CD4-positive, alpha-beta memory T cell (primary cell): ENCODE data around the gene TMEM182. TPM values are rescaled to one million over a fixed set of nuclear protein-coding genes. Genes with fewer than 3 reads are reported as not detected.

Source experiments
- CTCF ChIA-PET: fragments of 350-600 bp; sonication (Branson Sonifier 250); formaldehyde crosslinking; loops from one replicate; lab custom pipeline; 2021; ENCODE audit warnings: inconsistent platforms; ENCODE audit not compliant: partially characterized antibody; lab: Charles Lee
- POLR2A ChIA-PET: fragments of 350-600 bp; sonication (Branson Sonifier 250); formaldehyde crosslinking; loops from one replicate; lab custom pipeline; 2021; ENCODE audit not compliant: partially characterized antibody; lab: Charles Lee
- DNase-seq, 5 donors: peaks; one replicate each; pipeline versions ENCODE4 v3.0.0 to v3.0.0-alpha.2; 2020 to 2022; ENCODE audit warnings: mixed read lengths in 1 of 5
- H3K27ac ChIP-seq: one replicate; pipeline ENCODE4 v1.7.0; 2013; ENCODE audit warnings: low read depth, low read length
- H3K27me3 ChIP-seq: 2 replicates; pipeline ENCODE4 v1.7.0; 2013; ENCODE audit warnings: mild to moderate bottlenecking, low read length, moderate library complexity; ENCODE audit not compliant: insufficient read depth
- H3K36me3 ChIP-seq: 2 replicates; pipeline ENCODE4 v1.7.0; 2013; ENCODE audit warnings: mild to moderate bottlenecking, low read length, moderate library complexity; ENCODE audit not compliant: insufficient read depth
- H3K4me1 ChIP-seq: 2 replicates; pipeline ENCODE4 v1.7.0; 2013; ENCODE audit warnings: mild to moderate bottlenecking, low read length, moderate library complexity; ENCODE audit not compliant: insufficient read depth
- H3K4me3 ChIP-seq, 2 donors: one replicate each; pipeline ENCODE4 v1.7.0; 2013; ENCODE audit warnings: low read length in 2 of 2, mild to moderate bottlenecking in 1 of 2
- H3K9me3 ChIP-seq, 2 donors: one replicate each; pipeline ENCODE4 v1.7.0; 2013; ENCODE audit warnings: low read length in 2 of 2, control low read depth in 1 of 2; ENCODE audit not compliant: control insufficient read depth in 1 of 2
- H3K27ac Mint-ChIP-seq, 7 donors: one replicate each; pipeline ENCODE4 v1.8.0; 2020 to 2021; ENCODE audit warnings: mixed read lengths in 7 of 7, mild to moderate bottlenecking in 6 of 7, inconsistent platforms in 3 of 7, moderate library complexity in 3 of 7
- H3K27me3 Mint-ChIP-seq, 2 donors: one replicate each; pipeline ENCODE4 v1.8.0; 2020 to 2021; ENCODE audit warnings: mixed read lengths in 2 of 2
- H3K36me3 Mint-ChIP-seq, 2 donors: one replicate each; pipeline ENCODE4 v1.8.0; 2020 to 2021; ENCODE audit warnings: mixed read lengths in 2 of 2, inconsistent platforms in 1 of 2, mild to moderate bottlenecking in 1 of 2
- H3K4me1 Mint-ChIP-seq, 4 donors: one replicate each; pipeline ENCODE4 v1.8.0; 2020 to 2021; ENCODE audit warnings: mixed read lengths in 4 of 4, mild to moderate bottlenecking in 1 of 4
- H3K4me3 Mint-ChIP-seq, 8 donors: one replicate each; pipeline ENCODE4 v1.8.0; 2020 to 2021; ENCODE audit warnings: mixed read lengths in 8 of 8, mild to moderate bottlenecking in 7 of 8, moderate library complexity in 6 of 8, inconsistent platforms in 3 of 8
- H3K9me3 Mint-ChIP-seq, 8 donors: one replicate each; pipeline ENCODE4 v1.8.0; 2020 to 2021; ENCODE audit warnings: mixed read lengths in 8 of 8, mild to moderate bottlenecking in 5 of 8, inconsistent platforms in 3 of 8, moderate library complexity in 1 of 8
- intact Hi-C: fragments of 100-400 bp; cut with micrococcal nuclease; formaldehyde crosslinking; loops from one replicate; pipeline ENCODE4 v1.15.1; 2023
- polyA plus RNA-seq, 2 donors: library from polyadenylated mRNA; unstranded; fragments of 300-500 nt; fragmentation: Illumina TruSeq; gene quantifications; one replicate each; pipeline ENCODE4 v1.2.3, GENCODE V29; 2021
- total RNA-seq, 2 experiments: library from RNA; stranded (reverse); gene quantifications; one replicate each; pipeline ENCODE4 v1.2.3, GENCODE V29; 2021

The TMEM182 gene
- total and polyA plus RNA-seq, 4 experiments from 2014 or later = 3.9 to 6.4 (median 5.1) TPM

DNA sequence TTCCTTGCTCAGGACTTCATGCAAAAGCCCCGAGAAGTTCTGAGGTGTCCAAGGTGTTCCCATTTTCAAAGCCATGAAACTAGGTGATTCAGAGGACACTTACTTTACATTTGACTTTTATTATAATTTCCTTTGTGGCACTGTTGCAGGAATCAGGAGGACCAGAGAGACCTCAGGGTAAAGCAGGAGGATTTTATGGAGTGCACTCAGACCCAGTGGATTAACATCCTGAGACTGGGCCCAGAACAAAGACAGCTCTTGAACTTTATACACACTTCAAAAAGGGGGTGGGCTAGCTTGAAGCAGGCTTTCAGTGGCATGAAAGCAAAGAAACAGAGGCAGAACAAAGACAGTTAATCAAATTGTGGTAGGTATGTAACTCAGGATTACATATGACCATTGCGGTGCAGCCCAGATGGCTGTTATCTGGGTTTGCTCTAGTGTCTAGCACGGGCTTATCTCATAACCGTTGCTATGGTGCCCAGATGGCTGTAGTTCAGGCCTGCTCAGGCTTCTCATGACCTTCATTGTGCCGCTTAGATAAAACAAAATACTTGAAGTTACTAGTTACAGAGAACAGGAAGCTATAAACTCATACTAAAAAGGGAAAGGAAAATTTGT lies 39.4 kb downstream of the TMEM182 start:
- POLR2A ChIA-PET = no interaction called here
- CTCF ChIA-PET = interaction anchor here (0.7 kb wide), 1 partner anchor 48 kb away, joined by 3 read pairs; no protein-coding TSS in a partner anchor

DNA sequence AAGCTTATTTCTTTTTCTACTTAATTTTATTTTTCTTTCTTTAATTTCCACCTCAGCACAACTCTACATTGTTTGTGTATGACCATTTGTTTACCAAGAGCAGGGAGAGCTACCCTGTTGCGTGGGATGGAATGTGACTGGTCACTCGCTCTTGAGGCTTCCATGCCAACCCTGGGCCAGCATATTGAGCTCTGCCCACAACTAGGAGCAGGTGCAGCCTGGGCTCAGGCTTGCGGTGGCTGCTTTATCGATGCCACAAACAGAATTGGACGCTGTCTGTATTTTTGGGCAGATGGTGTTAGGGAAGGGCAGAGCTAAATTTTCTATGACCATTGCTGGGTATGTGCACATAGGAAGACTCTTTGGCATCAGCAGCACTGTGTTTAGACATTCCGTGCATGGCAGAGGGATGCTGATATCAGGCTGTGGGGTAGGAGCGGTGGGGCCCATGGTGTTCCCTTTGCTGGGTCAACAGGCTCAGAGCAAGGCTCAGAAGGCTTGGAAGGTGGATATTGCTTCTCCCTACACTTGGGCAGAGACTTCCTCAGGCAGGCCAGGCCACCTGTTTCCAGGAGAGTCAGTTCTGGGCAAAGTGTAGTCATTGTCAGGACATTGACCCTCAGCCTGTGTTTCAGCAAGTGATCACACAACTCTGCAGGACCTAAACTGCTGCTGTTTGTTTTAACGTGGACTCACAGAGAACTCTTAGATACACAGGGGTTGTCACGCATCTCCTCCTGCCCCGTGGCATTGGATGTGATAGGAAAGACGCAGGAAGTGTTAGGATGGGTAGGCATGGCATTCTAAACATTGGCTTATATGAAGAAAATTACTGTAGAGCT lies 40.2 kb downstream of the TMEM182 start:
- H3K4me3 ChIP-seq = no peak overlapping the region
- H3K9me3 ChIP-seq = peaks cover 0 to 27% of the 10 kb centered on the region in 2 donors
- ChIA-PET POLR2A (no interaction called here), CTCF (interaction anchor here (0.7 to 0.8 kb wide), 2 partner anchors 48 to 49 kb away, joined by 3 to 4 read pairs; no protein-coding TSS in a partner anchor)
- Mint-ChIP-seq H3K27ac (no peak overlapping the region), H3K27me3 (no peaks in the 10 kb centered on the region), H3K9me3 (peaks cover 7 to 51% (median 43%) of the 10 kb centered on the region in 8 donors), H3K4me3 (peak overlapping the region in 1 of 8 donors; percentile 44), H3K36me3 (peaks cover 43 to 45% of the 10 kb centered on the region in 2 donors), H3K4me1 (peaks cover 13 to 22% (median 15%) of the 10 kb centered on the region in 4 donors)
- H3K27me3 ChIP-seq = no peaks in the 10 kb centered on the region
- H3K27ac ChIP-seq = no peak overlapping the region
- H3K36me3 ChIP-seq = no peaks in the 10 kb centered on the region
- DNase-seq = no peak
- intact Hi-C loops = loop anchor here (5.0 kb wide), 1 partner anchor 65 kb away; a partner anchor contains a TSS
- H3K4me1 ChIP-seq = peaks cover 16% of the 10 kb centered on the region

More for the DNA sequence above, 39.4 kb downstream of the TMEM182 start:
- Mint-ChIP-seq H3K4me1 (peaks cover 13 to 22% (median 15%) of the 10 kb centered on the region in 4 donors), H3K27me3 (no peaks in the 10 kb centered on the region), H3K27ac (no peak overlapping the region), H3K36me3 (peaks cover 45 to 46% of the 10 kb centered on the region in 2 donors), H3K4me3 (no peak overlapping the region), H3K9me3 (peaks cover 7 to 51% (median 43%) of the 10 kb centered on the region in 8 donors)
- intact Hi-C loops = loop anchor here (5.0 kb wide), 1 partner anchor 64 kb away; a partner anchor contains a TSS
- Histone ChIP-seq H3K27me3 (no peaks in the 10 kb centered on the region), H3K4me3 (no peak overlapping the region), H3K36me3 (no peaks in the 10 kb centered on the region), H3K27ac (no peak overlapping the region), H3K9me3 (peaks cover 0 to 27% of the 10 kb centered on the region in 2 donors), H3K4me1 (peaks cover 16% of the 10 kb centered on the region)
- DNase-seq = no peak

DNA sequence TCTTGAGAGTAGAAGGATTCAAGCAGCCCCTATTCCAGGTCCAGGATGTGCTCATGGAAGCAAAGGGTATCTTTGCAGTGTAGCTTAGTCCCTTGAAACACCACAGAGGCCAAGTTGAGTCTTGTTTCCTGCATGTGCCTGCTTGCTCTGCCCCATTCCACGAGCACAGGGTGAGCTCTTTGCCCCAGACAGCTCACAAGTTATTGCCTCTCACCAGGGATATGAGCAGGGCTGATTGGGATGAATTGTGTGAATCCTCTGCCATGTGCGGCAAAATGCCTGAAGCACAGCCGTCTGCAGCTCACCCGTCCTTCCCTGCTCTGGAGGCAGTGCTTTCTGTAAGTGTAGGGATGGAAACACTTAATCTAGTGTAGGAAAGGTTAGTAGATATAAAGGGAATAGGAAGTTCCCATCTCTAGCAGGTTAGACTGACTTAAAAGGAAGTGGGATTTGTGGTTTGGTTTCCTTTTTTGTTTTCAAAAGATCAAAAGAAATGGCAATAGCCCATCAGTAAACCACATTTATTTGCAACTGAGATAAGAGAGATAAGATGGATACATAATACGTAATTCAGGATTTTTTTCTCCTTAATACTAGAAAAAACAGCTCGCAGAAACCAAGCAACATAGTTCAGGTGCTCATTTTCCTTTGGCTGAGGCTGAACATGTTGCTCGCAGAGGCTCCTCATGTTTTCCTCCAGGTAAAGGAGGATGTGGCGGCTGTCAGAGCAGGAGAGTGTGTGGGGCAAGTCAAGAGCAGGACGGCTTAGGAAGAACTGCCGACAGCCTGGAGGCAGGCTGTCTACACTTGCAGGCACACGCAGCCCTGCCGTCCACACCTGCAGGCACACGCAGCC lies 41.4 kb downstream of the TMEM182 start:
- H3K4me1 Mint-ChIP-seq = peaks cover 13 to 22% (median 15%) of the 10 kb centered on the region in 4 donors
- peak overlapping the region; percentile 14 to 76 (median 48) for H3K4me3 Mint-ChIP-seq
- intact Hi-C loops = loop anchor here (5.0 kb wide), 1 partner anchor 66 kb away; a partner anchor contains a TSS
- CTCF ChIA-PET = interaction anchor here (0.8 to 6.5 kb wide), 2 partner anchors 49 to 50 kb away, joined by 4 to 54 read pairs; no protein-coding TSS in a partner anchor
- Histone ChIP-seq H3K36me3 (no peaks in the 10 kb centered on the region), H3K4me1 (peaks cover 16% of the 10 kb centered on the region), H3K4me3 (no peak overlapping the region), H3K27ac (no peak overlapping the region), H3K27me3 (no peaks in the 10 kb centered on the region), H3K9me3 (peaks cover 0 to 27% of the 10 kb centered on the region in 2 donors)
- POLR2A ChIA-PET = no interaction called here
- H3K9me3 Mint-ChIP-seq = peaks cover 7 to 46% (median 41%) of the 10 kb centered on the region in 8 donors
- peak overlapping the region in 5 of 7 donors; percentile 3 to 80 (median 6) for H3K27ac Mint-ChIP-seq
- H3K36me3 Mint-ChIP-seq = peaks cover 32 to 35% of the 10 kb centered on the region in 2 donors
- DNase-seq = peak in 4 of 5 donors; percentile 25 to 38 (median 32)
- H3K27me3 Mint-ChIP-seq = no peaks in the 10 kb centered on the region

DNA sequence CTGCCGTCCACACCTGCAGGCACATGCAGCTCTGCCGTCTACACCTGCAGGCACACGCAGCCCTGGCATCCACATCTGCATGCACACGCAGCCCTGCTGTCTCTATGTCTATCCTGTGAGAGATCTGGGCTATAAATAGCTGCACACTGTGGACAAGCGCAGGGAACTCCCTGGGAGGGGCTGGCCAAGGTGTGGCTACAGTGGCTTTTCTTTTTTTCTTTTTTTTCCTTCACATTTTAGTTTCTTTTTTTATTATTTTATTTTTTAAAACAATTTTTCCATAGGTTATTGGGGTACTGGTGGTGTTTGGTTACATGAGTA lies 42.0 kb downstream of the TMEM182 start:
- H3K27ac Mint-ChIP-seq = no peak overlapping the region
- Histone ChIP-seq H3K4me1 (peaks cover 16% of the 10 kb centered on the region), H3K27ac (no peak overlapping the region), H3K27me3 (no peaks in the 10 kb centered on the region), H3K4me3 (no peak overlapping the region), H3K9me3 (peaks cover 0 to 27% of the 10 kb centered on the region in 2 donors), H3K36me3 (no peaks in the 10 kb centered on the region)
- intact Hi-C loops = loop anchor here (5.0 kb wide), 1 partner anchor 67 kb away; a partner anchor contains a TSS
- peaks cover 13 to 22% (median 15%) of the 10 kb centered on the region in 4 donors for H3K4me1 Mint-ChIP-seq
- ChIA-PET CTCF (interaction anchor here (6.5 kb wide), 1 partner anchor 49 kb away, joined by 54 read pairs; no protein-coding TSS in a partner anchor), POLR2A (no interaction called here)
- H3K9me3 Mint-ChIP-seq = peaks cover 7 to 46% (median 40%) of the 10 kb centered on the region in 8 donors
- peak overlapping the region in 6 of 8 donors; percentile 20 to 76 (median 56) for H3K4me3 Mint-ChIP-seq
- H3K27me3 Mint-ChIP-seq = no peaks in the 10 kb centered on the region
- DNase-seq = no peak
- H3K36me3 Mint-ChIP-seq = peaks cover 29 to 31% of the 10 kb centered on the region in 2 donors

DNA sequence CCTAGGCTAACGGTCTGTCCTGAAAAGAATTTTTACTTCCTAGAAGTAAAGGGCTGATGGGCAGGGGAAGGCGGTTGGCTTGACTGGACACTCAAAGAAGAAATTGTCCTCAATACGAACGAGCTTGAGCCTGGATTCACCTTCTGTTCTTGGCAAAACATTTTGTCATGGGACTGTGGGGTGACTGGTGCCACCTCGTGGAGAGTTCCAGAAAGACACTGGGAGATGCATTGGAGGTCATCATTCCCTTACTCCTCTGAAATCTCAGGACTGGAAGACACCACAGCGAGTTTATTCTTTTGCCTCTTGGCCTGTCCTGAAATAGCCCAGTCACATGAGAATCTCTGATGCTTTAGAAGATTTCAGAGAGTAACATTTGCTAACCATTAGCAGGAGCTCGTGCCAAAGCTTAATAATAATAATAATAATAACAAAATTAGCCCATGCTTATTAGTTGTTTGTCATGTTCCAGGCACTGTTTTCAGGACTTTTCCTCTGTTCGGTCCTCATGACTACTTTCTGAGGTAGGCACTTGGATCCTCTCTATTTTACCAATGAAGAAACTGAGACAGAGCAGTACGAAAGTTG lies 44.5 kb downstream of the TMEM182 start:
- H3K36me3 ChIP-seq = no peaks in the 10 kb centered on the region
- H3K27ac Mint-ChIP-seq = no peak overlapping the region
- DNase-seq = peak in 4 of 5 donors; percentile 12 to 34 (median 16)
- H3K9me3 Mint-ChIP-seq = peaks cover 4 to 22% (median 15%) of the 10 kb centered on the region in 8 donors
- H3K27ac ChIP-seq = no peak overlapping the region
- CTCF ChIA-PET = interaction anchor here (1.3 to 6.5 kb wide), 3 partner anchors 10 to 70 kb away, joined by 6 to 54 read pairs (median 7); a partner anchor contains a TSS
- peaks cover 0 to 11% of the 10 kb centered on the region in 2 donors for H3K9me3 ChIP-seq
- H3K4me1 ChIP-seq = peaks cover 16% of the 10 kb centered on the region
- H3K27me3 ChIP-seq = no peaks in the 10 kb centered on the region
- intact Hi-C loops = loop anchor here (1.0 kb wide), 1 partner anchor 53 kb away; no protein-coding TSS in a partner anchor
- POLR2A ChIA-PET = no interaction called here
- peaks cover 4 to 10% of the 10 kb centered on the region in 2 donors for H3K36me3 Mint-ChIP-seq
- no peak overlapping the region for H3K4me3 ChIP-seq
- H3K27me3 Mint-ChIP-seq = no peaks in the 10 kb centered on the region
- H3K4me1 Mint-ChIP-seq = peaks cover 13 to 22% (median 15%) of the 10 kb centered on the region in 4 donors
- H3K4me3 Mint-ChIP-seq = peak overlapping the region in 1 of 8 donors; percentile 21
